Keratinocyte (primary cell): Measurements from ENCODE around the gene PDE11A. TPM values are rescaled to one million over a fixed set of nuclear protein-coding genes. Genes with fewer than 3 reads are reported as not detected.

Source experiments
- DNase-seq: peaks from one replicate; pipeline ENCODE4 v3.0.0-alpha.2; 2011; ENCODE audit warnings: low read depth, missing footprints, low spot score
- FAIRE-seq: peaks from 2 replicates; lab custom pipeline; 2011; peaks lifted over from hg19 to GRCh38; lab: Jason Lieb, UNC
- H2AFZ ChIP-seq: 2 replicates; pipeline ENCODE4 v1.6.0; 2012; ENCODE audit warnings: low read length, control low read depth, inconsistent platforms; ENCODE audit not compliant: control insufficient read depth
- H3K27ac ChIP-seq: 2 replicates; pipeline ENCODE4 v1.5.1; 2011; ENCODE audit warnings: low read length; ENCODE audit not compliant: control insufficient read depth, insufficient read depth
- H3K27me3 ChIP-seq: 3 replicates; pipeline ENCODE4 v1.6.0; 2011; ENCODE audit warnings: low read length; ENCODE audit not compliant: control insufficient read depth, insufficient read depth; ENCODE audit errors: extremely low read depth
- H3K36me3 ChIP-seq, 2 experiments: 2 replicates in 1 of 2; 3 replicates in 1 of 2; pipeline ENCODE4 v1.5.1; 2011; ENCODE audit warnings: low read length in 2 of 2, mild to moderate bottlenecking in 1 of 2; ENCODE audit not compliant: control insufficient read depth in 2 of 2, insufficient read depth in 2 of 2; ENCODE audit errors: extremely low read depth in 1 of 2
- H3K4me1 ChIP-seq: 3 replicates; pipeline ENCODE4 v1.5.1; 2011; ENCODE audit warnings: low read length; ENCODE audit not compliant: control insufficient read depth, insufficient read depth; ENCODE audit errors: extremely low read depth
- H3K4me2 ChIP-seq: 3 replicates; pipeline ENCODE4 v1.6.0; 2011; ENCODE audit warnings: low read depth, low read length; ENCODE audit not compliant: control insufficient read depth, insufficient read depth; ENCODE audit errors: extremely low read depth
- H3K4me3 ChIP-seq, 3 experiments: fragments of 200-600 bp in 1 of 3; sonication (generic) in 1 of 3; 2 replicates in 2 of 3; 3 replicates in 1 of 3; pipeline ENCODE4 v1.5.1; 2011 to 2016; ENCODE audit warnings: low read length in 3 of 3, mild to moderate bottlenecking in 3 of 3, control low read depth in 2 of 3, inconsistent platforms in 1 of 3, low read depth in 1 of 3, mixed read lengths in 1 of 3, mixed run types in 1 of 3, moderate library complexity in 1 of 3; ENCODE audit not compliant: control insufficient read depth in 2 of 3, insufficient read depth in 2 of 3; ENCODE audit errors: extremely low read depth in 1 of 3
- H3K79me2 ChIP-seq: 2 replicates; pipeline ENCODE4 v1.6.0; 2012; ENCODE audit warnings: low read length; ENCODE audit not compliant: control insufficient read depth, insufficient read depth
- H3K9ac ChIP-seq: 3 replicates; pipeline ENCODE4 v1.6.0; 2011; ENCODE audit warnings: low read length; ENCODE audit not compliant: control insufficient read depth, insufficient read depth; ENCODE audit errors: extremely low read depth
- H3K9me1 ChIP-seq: 3 replicates; pipeline ENCODE4 v1.6.0; 2011; ENCODE audit warnings: low read length; ENCODE audit not compliant: control insufficient read depth, insufficient read depth; ENCODE audit errors: extremely low read depth
- H3K9me3 ChIP-seq: 2 replicates; pipeline ENCODE4 v1.5.1; 2012; ENCODE audit warnings: low read depth, low read length; ENCODE audit not compliant: control insufficient read depth
- H4K20me1 ChIP-seq: 3 replicates; pipeline ENCODE4 v1.6.0; 2011; ENCODE audit warnings: low read length; ENCODE audit not compliant: control insufficient read depth, insufficient read depth; ENCODE audit errors: extremely low read depth
- CTCF ChIP-seq, 3 experiments: IDR thresholded peaks in 1 of 3; conservative IDR thresholded peaks in 1 of 3; optimal IDR thresholded peaks in 1 of 3; 2 replicates in 2 of 3; 3 replicates in 1 of 3; pipeline versions ENCODE3 to v1.5.1; 2011; ENCODE audit warnings: low read length in 3 of 3, mild to moderate bottlenecking in 3 of 3, moderate library complexity in 2 of 3, control low read depth in 1 of 3, inconsistent platforms in 1 of 3; ENCODE audit not compliant: insufficient read depth in 2 of 3; ENCODE audit errors: extremely low read depth in 1 of 3
- EZH2 ChIP-seq: IDR thresholded peaks from one replicate; pipeline ENCODE4 v1.6.1; 2012; ENCODE audit warnings: inconsistent platforms, mild to moderate bottlenecking, low read length, moderate library complexity
- dilution Hi-C: fragments of 300-500 bp; cut with MboI; formaldehyde crosslinking; loops from one replicate; pipeline ENCODE4 v1.7.0; 2020; ENCODE audit warnings: low sequenced_read_pairs; ENCODE audit not compliant: extremely low pct_ligation_motif_present
- polyA plus RNA-seq, 5 experiments: library from polyadenylated mRNA; depleted of rRNA in 3 of 5; stranded (reverse) in 3 of 5; stranded (forward) in 1 of 5; unstranded in 1 of 5; fragments of >200 nt; gene quantifications; 1 replicate in 1 of 5; 2 replicates in 3 of 5; 3 replicates in 1 of 5; pipeline versions ENCODE4 v1.2.1 to v1.2.3, GENCODE V29; 2011 to 2012; ENCODE audit warnings: missing spikeins in 2 of 5, low read depth in 1 of 5, low replicate concordance in 1 of 5

Gene PDE11A
- polyA plus RNA-seq, 1 donor (not counting 4 experiments of a cell fraction or from before 2014, with no cell fraction given): 0.01 TPM

- Histone ChIP-seq H3K9me1 (no peaks in the 10 kb centered on the region), H3K27me3 (peaks cover 4% of the 10 kb centered on the region), H3K4me1 (no peaks in the 10 kb centered on the region), H4K20me1 (no peaks in the 10 kb centered on the region), H3K9me3 (no peaks in the 10 kb centered on the region), H3K4me2 (no peak overlapping the region), H3K36me3 (no peaks in the 10 kb centered on the region), H3K27ac (no peak overlapping the region), H3K79me2 (no peaks in the 10 kb centered on the region), H3K9ac (no peak overlapping the region), H2AFZ (no peak overlapping the region), H3K4me3 (no peak overlapping the region)
- FAIRE-seq (no peak), DNase-seq (no peak)
- dilution Hi-C loops: no loop called here
- TF ChIP-seq CTCF (optimal IDR thresholded peaks at IDR 0.05 in 1 of 3, IDR thresholded peaks at IDR 0.05 in 1 of 3, conservative IDR thresholded peaks at IDR 0.05 in 1 of 3; ENCODE audit: extremely low read depth in 1 of 3, insufficient read depth in 2 of 3, low read length in 3 of 3) (no peak), EZH2 (no peak)
Observed at GRCh38 chr2:177708660-177709444, 363.7 kb downstream of the PDE11A start.

GRCh38 chr2:177708106-177708505 is 364.5 kb downstream of the PDE11A start:
- no peaks in the 10 kb centered on the region for H3K36me3 ChIP-seq
- no peaks in the 10 kb centered on the region for H3K9me1 ChIP-seq
- DNase-seq (no peak), FAIRE-seq (no peak)
- H3K9ac ChIP-seq: no peak overlapping the region
- no peaks in the 10 kb centered on the region for H3K4me1 ChIP-seq
- H3K79me2 ChIP-seq: no peaks in the 10 kb centered on the region
- peaks cover 4% of the 10 kb centered on the region for H3K27me3 ChIP-seq
- no peaks in the 10 kb centered on the region for H4K20me1 ChIP-seq
- H3K4me2 ChIP-seq: no peak overlapping the region
- dilution Hi-C loops: no loop called here
- no peaks in the 10 kb centered on the region for H3K9me3 ChIP-seq
- TF ChIP-seq CTCF (optimal IDR thresholded peaks at IDR 0.05 in 1 of 3, IDR thresholded peaks at IDR 0.05 in 1 of 3, conservative IDR thresholded peaks at IDR 0.05 in 1 of 3; ENCODE audit: extremely low read depth in 1 of 3, insufficient read depth in 2 of 3, low read length in 3 of 3) (no peak), EZH2 (no peak)
- H3K27ac ChIP-seq: no peak overlapping the region
- H3K4me3 ChIP-seq: no peak overlapping the region
- H2AFZ ChIP-seq: no peak overlapping the region
